Esophagus squamous epithelium (tissue), 5 donors: ENCODE results near the gene TBC1D24. TPM values are rescaled to one million over a fixed set of nuclear protein-coding genes. Genes with fewer than 3 reads are reported as not detected.
A peak's percentile ranks its signal among the peaks of the same experiment; 100 is the strongest.

Experiments
- DNase-seq: peaks from one replicate; lab custom pipeline; 2025; lab: John Stamatoyannopoulos, UW
- H3K27ac ChIP-seq, 4 donors: fragments of 200-600 bp; sonication (generic); one replicate each; pipeline ENCODE4 v1.5.1; 2016 to 2019; ENCODE audit warnings: mild to moderate bottlenecking in 1 of 4
- H3K27me3 ChIP-seq, 4 donors: fragments of 200-600 bp; sonication (generic); 1 replicate in 3 of 4; 2 replicates in 1 of 4; pipeline versions ENCODE4 v1.5.1 to v1.6.0; 2017 to 2021; ENCODE audit warnings: antibody characterized with exemption in 1 of 4
- H3K36me3 ChIP-seq, 3 donors: fragments of 200-600 bp; sonication (generic); one replicate each; pipeline ENCODE4 v1.5.1; 2016 to 2019
- H3K4me1 ChIP-seq, 3 donors: fragments of 200-600 bp; sonication (generic); one replicate each; pipeline ENCODE4 v1.5.1; 2017 to 2019
- H3K4me3 ChIP-seq, 4 donors: fragments of 200-600 bp; sonication (generic); 1 replicate in 3 of 4; 2 replicates in 1 of 4; pipeline ENCODE4 v1.5.1; 2016 to 2019; ENCODE audit warnings: mild to moderate bottlenecking in 2 of 4, moderate library complexity in 1 of 4
- H3K9me3 ChIP-seq, 3 donors: fragments of 200-600 bp; sonication (generic); one replicate each; pipeline ENCODE4 v1.5.1; 2016 to 2019
- CTCF ChIP-seq, 6 experiments: fragments of 450-650 bp in 4 of 6; fragments of 200-600 bp in 2 of 6; sonication (generic) in 2 of 6; IDR thresholded peaks; one replicate each; pipeline ENCODE4 v1.5.1; 2016 to 2019; ENCODE audit warnings: antibody characterized with exemption in 6 of 6, mild to moderate bottlenecking in 4 of 6, moderate library complexity in 4 of 6
- POLR2A ChIP-seq, 4 donors: fragments of 450-650 bp; IDR thresholded peaks; one replicate each; pipeline ENCODE4 v1.6.1; 2017; ENCODE audit warnings: antibody characterized with exemption in 4 of 4, mild to moderate bottlenecking in 4 of 4, moderate library complexity in 3 of 4
- WGBS, 2 donors: methylation state at CpG; one replicate each; pipeline ENCODE4 v1.1.5; 2018; 5-methylcytosine and 5-hydroxymethylcytosine counted together
- intact Hi-C: fragments of 100-400 bp; cut with DNase I; formaldehyde crosslinking; loops from one replicate; pipeline ENCODE4 v1.15.0; 2022
- total RNA-seq, 4 donors: library from RNA; depleted of rRNA; stranded (reverse); fragments of >200 nt; gene quantifications; one replicate each; pipeline ENCODE4 v1.1.0, GENCODE V29; 2016
- donor health status: DM: yes; HTN: yes; CAD: no.

The TBC1D24 gene
- total RNA-seq, 4 donors from 2014 or later = 3.1 to 4.6 (median 3.7) TPM

GRCh38 chr16:2519711-2520080 lies 44.8 kb downstream of the TBC1D24 start:
- 38 to 46% methylated on average over 12 to 19 of the region's 22 CpGs for WGBS, 2 donors
- peaks cover 10 to 53% (median 23%) of the 10 kb centered on the region in 3 donors for H3K36me3 ChIP-seq
- TF ChIP-seq CTCF (IDR thresholded peaks at IDR 0.05) = no peak
- no peak for TF ChIP-seq POLR2A (IDR thresholded peaks at IDR 0.05)
- H3K27ac ChIP-seq = peak overlapping the region; percentile 93 to 100 (median 98)
- intact Hi-C loops = no loop called here
- no peaks in the 10 kb centered on the region for H3K27me3 ChIP-seq
- DNase-seq = no peak
- H3K9me3 ChIP-seq = no peaks in the 10 kb centered on the region
- H3K4me3 ChIP-seq = peak overlapping the region in 3 of 4 donors; percentile 50 to 85 (median 75)
- peaks cover 57 to 75% (median 58%) of the 10 kb centered on the region in 3 donors for H3K4me1 ChIP-seq

- peak in 3 of 4 donors; percentile 37 to 68 (median 56) for TF ChIP-seq POLR2A (IDR thresholded peaks at IDR 0.05)
- TF ChIP-seq CTCF (IDR thresholded peaks at IDR 0.05) = no peak
- Histone ChIP-seq H3K27ac (peak within 1 kb of the TSS; percentile 93 to 100 (median 98)), H3K9me3 (no peaks in the 10 kb centered on the region), H3K4me1 (peaks cover 53 to 70% (median 57%) of the 10 kb centered on the region in 3 donors), H3K36me3 (peaks cover 11 to 58% (median 23%) of the 10 kb centered on the region in 3 donors), H3K4me3 (peak within 1 kb of the TSS; percentile 50 to 85 (median 64)), H3K27me3 (no peaks in the 10 kb centered on the region)
- DNase-seq = peak; percentile 55
- intact Hi-C loops = no loop called here
- 0% methylated on average over 1 of the region's 83 CpGs; no CpG with 5 or more reads in 1 of the 2 donors for WGBS, 2 donors
These were observed 45.3 kb downstream of the TBC1D24 start, which contains the start of gene AMDHD2 for GRCh38 chr16:2520097-2520783. Gene AMDHD2 (plus strand): TSS chr16:2520371. CDS start chr16:2520459, 88 bp downstream.

DNA sequence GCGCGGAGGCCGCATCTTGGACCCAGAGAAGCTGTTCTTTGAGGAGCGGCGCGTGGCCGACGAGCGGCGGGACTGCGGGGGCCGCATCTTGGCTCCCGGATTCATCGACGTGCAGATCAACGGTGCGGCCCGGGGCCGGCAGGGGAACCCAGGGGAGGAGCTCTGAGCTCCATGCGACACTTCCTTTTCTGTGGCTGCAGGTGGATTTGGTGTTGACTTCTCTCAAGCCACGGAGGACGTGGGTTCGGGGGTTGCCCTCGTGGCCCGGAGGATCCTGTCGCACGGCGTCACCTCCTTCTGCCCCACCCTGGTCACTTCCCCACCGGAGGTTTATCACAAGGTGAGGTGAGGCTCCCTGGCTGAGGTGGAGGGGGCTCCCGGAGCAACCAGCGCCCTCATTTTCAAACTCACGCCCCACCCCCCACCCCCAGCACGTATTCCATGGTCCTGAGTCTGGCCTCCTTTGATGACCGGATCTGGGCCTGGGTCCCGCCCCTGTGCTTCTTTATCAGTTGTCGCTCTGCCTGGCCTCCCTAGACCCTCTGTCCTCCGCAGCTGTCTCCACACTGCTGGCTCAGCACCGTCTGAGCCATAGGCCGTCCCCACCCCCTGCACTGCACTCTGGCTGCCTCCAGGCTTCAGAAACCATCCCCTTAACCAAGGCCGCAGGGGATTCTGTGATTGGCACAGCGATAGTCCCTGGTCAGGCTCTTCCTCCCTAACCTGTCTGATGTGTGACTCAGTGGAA lies 46.0 kb downstream of the TBC1D24 start:
- peak overlapping the region; percentile 50 to 85 (median 64) for H3K4me3 ChIP-seq
- peak overlapping the region; percentile 66 to 100 (median 96) for H3K27ac ChIP-seq
- no peaks in the 10 kb centered on the region for H3K27me3 ChIP-seq
- intact Hi-C loops = no loop called here
- H3K9me3 ChIP-seq = no peaks in the 10 kb centered on the region
- peaks cover 11 to 65% (median 24%) of the 10 kb centered on the region in 3 donors for H3K36me3 ChIP-seq
- DNase-seq = no peak
- H3K4me1 ChIP-seq = peaks cover 46 to 62% (median 50%) of the 10 kb centered on the region in 3 donors
- WGBS, 2 donors = 42 to 64% methylated on average over 7 to 8 of the region's 41 CpGs
- TF ChIP-seq POLR2A (IDR thresholded peaks at IDR 0.05) (no peak), CTCF (IDR thresholded peaks at IDR 0.05) (peak in 2 of 6 experiments; percentile 3 to 32)

GRCh38 chr16:2523801-2524231 lies 48.9 kb downstream of the TBC1D24 start:
- Histone ChIP-seq H3K36me3 (peaks cover 21 to 82% (median 37%) of the 10 kb centered on the region in 3 donors), H3K9me3 (no peaks in the 10 kb centered on the region), H3K4me3 (no peak overlapping the region), H3K27me3 (no peaks in the 10 kb centered on the region), H3K27ac (no peak overlapping the region), H3K4me1 (peaks cover 17 to 34% (median 21%) of the 10 kb centered on the region in 3 donors)
- DNase-seq = no peak
- WGBS, 2 donors = 83 to 89% methylated on average over 5 to 6 of the region's 6 CpGs
- TF ChIP-seq CTCF (IDR thresholded peaks at IDR 0.05) (no peak), POLR2A (IDR thresholded peaks at IDR 0.05) (no peak)
- intact Hi-C loops = no loop called here
